Caki2 (cell line): ENCODE measurements around the gene ZFP57. TPM values are rescaled to one million over a fixed set of nuclear protein-coding genes. Genes with fewer than 3 reads are reported as not detected.

Source experiments
- DNase-seq: peaks from one replicate; pipeline ENCODE4 v3.0.0-alpha.2; 2015; ENCODE audit warnings: low read depth
- in situ Hi-C: cut with HindIII; loops from 2 replicates; pipeline ENCODE4 v1.10.0; 2016; ENCODE audit warnings: low sequenced_read_pairs, low pct_unique_long_range_greater_than_20kb, mixed read lengths
- total RNA-seq: library from RNA; depleted of rRNA; stranded (reverse); fragments of >200 nt; shearing (Covaris generic); gene quantifications from 2 replicates; pipeline ENCODE4 v1.2.3, GENCODE V29; 2014; ENCODE audit warnings: low replicate concordance; rRNA removed

Gene ZFP57
- total RNA-seq, 1 experiment from 2014 or later = not detected

- peak; percentile 96 for DNase-seq
- in situ Hi-C loops = no loop called here
These were observed 48.0 kb downstream of the ZFP57 start, which contains the start of gene GABBR1 for GRCh38 chr6:29632789-29633533. Gene GABBR1 (minus strand): TSS chr6:29633183. CDS start chr6:29632385, 798 bp downstream.

- DNase-seq = peak; percentile 53
- in situ Hi-C loops = no loop called here
These were observed 48.9 kb downstream of the ZFP57 start for GRCh38 chr6:29631860-29632731.

- in situ Hi-C loops = no loop called here
- DNase-seq = peak; percentile 33
These were observed 49.6 kb downstream of the ZFP57 start for GRCh38 chr6:29631209-29631810.

GRCh38 chr6:29630315-29630714, 50.6 kb downstream of the ZFP57 start:
- no peak for DNase-seq
- in situ Hi-C loops = no loop called here

GRCh38 chr6:29629571-29629970, 51.4 kb downstream of the ZFP57 start:
- DNase-seq = no peak
- in situ Hi-C loops = no loop called here

- in situ Hi-C loops = no loop called here
These were observed 52.3 kb downstream of the ZFP57 start for GRCh38 chr6:29628419-29629281.

GRCh38 chr6:29627755-29628418, 53.1 kb downstream of the ZFP57 start:
- in situ Hi-C loops = no loop called here
- DNase-seq = peak; percentile 60

More at GRCh38 chr6:29628419-29629281, 52.3 kb downstream of the ZFP57 start:
- peak; percentile 78 for DNase-seq

- DNase-seq = no peak
- in situ Hi-C loops = no loop called here
These were observed 53.8 kb downstream of the ZFP57 start for GRCh38 chr6:29626948-29627754.

GRCh38 chr6:29625337-29625930, 55.5 kb downstream of the ZFP57 start:
- in situ Hi-C loops = no loop called here
- DNase-seq = no peak

- in situ Hi-C loops = no loop called here
- no peak for DNase-seq
These were observed 56.4 kb downstream of the ZFP57 start for GRCh38 chr6:29624520-29624961.

Other genes starting within 250 kb of the ZFP57 start
- gene OR10C1, start 241.8 kb downstream of the ZFP57 start, total RNA-seq = not detected in 2 replicates
- gene OR11A1, start 224.1 kb downstream of the ZFP57 start, total RNA-seq = not detected in 2 replicates
- gene OR2H1, start 224.0 kb downstream of the ZFP57 start, total RNA-seq = not detected in 2 replicates
- not detected in 2 replicates for gene MAS1L, start 193.2 kb downstream of the ZFP57 start, total RNA-seq
- gene UBD, start 121.4 kb downstream of the ZFP57 start, total RNA-seq = 5.1 and 6.2 TPM in 2 replicates
- not detected in 2 replicates for gene OR2H2, start 96.0 kb downstream of the ZFP57 start, total RNA-seq
- 1.6 and 3.4 TPM in 2 replicates for gene GABBR1, start 48.0 kb downstream of the ZFP57 start, total RNA-seq
- not detected in 2 replicates for gene MOG, start 24.1 kb downstream of the ZFP57 start, total RNA-seq
- gene HLA-F, start 42.3 kb upstream of the ZFP57 start, total RNA-seq = 50.6 and 59.2 TPM in 2 replicates
- gene HLA-G, start 146.7 kb upstream of the ZFP57 start, total RNA-seq = not detected in 2 replicates